ENCODE data around the gene FLOT2.
"Not testable (repeated sequence)": the region's sequence is repeated elsewhere in the genome, so short reads cannot be mapped to it uniquely, and the experiment has no call there.

Gene FLOT2

DNA sequence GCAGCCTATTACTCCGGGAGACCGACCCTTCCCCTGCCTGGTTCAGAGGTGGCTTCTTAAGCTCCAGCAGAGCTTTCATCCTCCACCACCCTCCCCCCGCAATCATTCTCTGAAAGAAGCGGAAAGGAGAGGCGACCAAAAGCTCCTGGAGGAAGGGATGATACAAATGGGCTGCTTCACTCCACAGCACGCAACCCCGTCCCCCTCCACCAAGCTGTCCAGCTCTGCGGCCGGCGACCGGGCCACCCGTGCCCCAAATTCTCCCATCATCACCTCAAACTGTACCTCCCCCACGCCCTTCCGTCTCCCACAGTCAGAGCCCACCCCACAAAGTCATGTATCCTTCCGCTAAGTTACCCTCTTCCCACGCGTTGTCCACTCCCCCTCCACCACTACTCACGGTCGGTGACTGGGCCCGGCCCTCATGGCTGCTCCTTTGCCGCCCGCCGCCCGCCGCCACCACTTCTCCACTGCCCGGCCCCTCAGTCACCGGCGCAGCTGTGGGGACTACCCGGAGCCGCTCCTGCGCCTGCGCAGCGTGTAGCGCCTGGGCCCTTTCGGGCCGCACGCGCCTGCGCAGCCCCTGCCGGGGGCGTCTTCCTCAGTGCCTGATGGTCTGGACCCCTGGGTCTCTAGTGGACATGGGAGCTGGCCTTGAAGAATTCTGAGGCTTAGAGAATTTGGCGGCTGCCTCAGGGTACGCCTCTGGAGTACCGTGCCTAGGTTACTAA, 55.1 kb downstream of the FLOT2 start, which contains the start of gene FAM222B:
Gene FAM222B, minus strand, starts transcription at position 509 of the 731 bp plus-strand sequence. CDS start 76,123 bp downstream, outside the sequence.
- DNase-seq, result peak; percentile 87 to 91

GRCh38 chr17:28841901-28842281, 55.6 kb downstream of the FLOT2 start:
- no peak for DNase-seq

DNA sequence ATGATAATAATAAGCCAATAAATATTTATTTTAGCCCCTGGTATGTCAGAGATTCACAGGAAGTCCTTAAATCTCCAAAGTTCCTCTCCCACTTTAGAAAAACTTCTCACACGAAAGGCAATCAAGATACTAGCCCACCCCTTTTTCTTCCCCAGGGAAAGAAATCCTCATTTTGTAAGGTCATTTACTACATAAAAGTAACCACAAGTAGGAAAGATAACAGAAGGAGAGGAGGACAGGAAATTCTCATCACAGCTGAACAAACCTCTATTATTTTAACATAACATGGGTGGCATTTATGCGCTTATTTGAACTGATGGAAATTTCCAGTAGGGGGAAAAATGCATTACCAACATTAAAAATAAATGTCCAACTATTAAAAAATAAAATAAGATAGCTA, 58.3 kb downstream of the FLOT2 start:
- DNase-seq, result no peak

- not testable (repeated sequence) for DNase-seq
Measured at GRCh38 chr17:28836541-28836940, 61.0 kb downstream of the FLOT2 start.

- DNase-seq, result no peak
Measured at GRCh38 chr17:28834420-28834819, 63.1 kb downstream of the FLOT2 start.
